BJ (cell line): ENCODE results near the gene PALLD. TPM values are rescaled to one million over a fixed set of nuclear protein-coding genes. Genes with fewer than 3 reads are reported as not detected.

Experiments
- CTCF ChIA-PET: fragments of 350-600 bp; formaldehyde crosslinking; extraction: SDS; loops from one replicate; lab custom pipeline; 2021; ENCODE audit warnings: antibody characterized with exemption, inconsistent platforms; lab: Yijun Ruan, JAX
- POLR2A ChIA-PET: fragments of 300-600 bp; sonication (Branson Sonifier 250); formaldehyde crosslinking; extraction: SDS; loops from one replicate; lab custom pipeline; 2021; ENCODE audit warnings: antibody characterized with exemption; lab: Charles Lee
- DNase-seq: peaks from one replicate; pipeline ENCODE4 v3.0.0-alpha.2; 2011; ENCODE audit warnings: low read depth
- H3K27me3 ChIP-seq: 2 replicates; pipeline ENCODE4 v1.6.0; 2011; ENCODE audit warnings: low read length; ENCODE audit not compliant: control insufficient read depth, insufficient read depth
- H3K36me3 ChIP-seq: 2 replicates; pipeline ENCODE4 v1.5.1; 2011; ENCODE audit warnings: low read length; ENCODE audit not compliant: control insufficient read depth, insufficient read depth
- H3K4me3 ChIP-seq: 2 replicates; pipeline ENCODE4 v1.5.1; 2011; ENCODE audit warnings: low read depth, mild to moderate bottlenecking, control low read depth, low read length
- CTCF ChIP-seq: IDR thresholded peaks from 2 replicates; pipeline ENCODE4 v1.5.1; 2011; ENCODE audit warnings: low read depth, mild to moderate bottlenecking, control low read depth, inconsistent platforms, low read length, moderate library complexity; ENCODE audit not compliant: insufficient read depth
- polyA plus RNA-seq: library from polyadenylated mRNA; depleted of rRNA; stranded (reverse); fragments of >200 nt; gene quantifications from 2 replicates; pipeline ENCODE4 v1.2.3, GENCODE V29; 2011

Gene PALLD
- polyA plus RNA-seq, 1 experiment, result 30.3 TPM

- DNase-seq, result no peak
- ChIA-PET CTCF (interaction anchor here (0.6 to 8.0 kb wide), 30 partner anchors 10 to 528 kb away, joined by 3 to 87 read pairs (median 4); no protein-coding TSS in a partner anchor), POLR2A (interaction anchor here (0.6 kb wide), 1 partner anchor 120 kb away, joined by 3 read pairs; no protein-coding TSS in a partner anchor)
- no peak for TF ChIP-seq CTCF
- Histone ChIP-seq H3K27me3 (no peaks in the 10 kb centered on the region), H3K36me3 (no peaks in the 10 kb centered on the region), H3K4me3 (no peak overlapping the region)
Observed at GRCh38 chr4:168711197-168712140, 214.6 kb downstream of the PALLD start.

GRCh38 chr4:168712316-168712890 lies 215.6 kb downstream of the PALLD start:
- no peaks in the 10 kb centered on the region for H3K27me3 ChIP-seq
- CTCF ChIA-PET, result interaction anchor here (0.6 to 8.0 kb wide), 7 partner anchors 10 to 208 kb away, joined by 3 to 87 read pairs (median 4); no protein-coding TSS in a partner anchor
- no peaks in the 10 kb centered on the region for H3K36me3 ChIP-seq
- TF ChIP-seq CTCF, result no peak
- POLR2A ChIA-PET, result no interaction called here
- DNase-seq, result no peak
- no peak overlapping the region for H3K4me3 ChIP-seq

- ChIA-PET POLR2A (no interaction called here), CTCF (interaction anchor here (1.7 to 8.0 kb wide), 2 partner anchors 136 to 207 kb away, joined by 3 to 87 read pairs; no protein-coding TSS in a partner anchor)
- Histone ChIP-seq H3K36me3 (no peaks in the 10 kb centered on the region), H3K27me3 (no peaks in the 10 kb centered on the region), H3K4me3 (no peak overlapping the region)
- no peak for TF ChIP-seq CTCF
- no peak for DNase-seq
Observed at GRCh38 chr4:168713253-168713652, 216.4 kb downstream of the PALLD start.

GRCh38 chr4:168715896-168716295 lies 219.0 kb downstream of the PALLD start:
- no peaks in the 10 kb centered on the region for H3K36me3 ChIP-seq
- no peak for TF ChIP-seq CTCF
- H3K4me3 ChIP-seq, result no peak overlapping the region
- ChIA-PET POLR2A (no interaction called here), CTCF (interaction anchor here (1.1 to 1.3 kb wide), 2 partner anchors 18 to 206 kb away, joined by 3 read pairs; no protein-coding TSS in a partner anchor)
- H3K27me3 ChIP-seq, result no peaks in the 10 kb centered on the region
- no peak for DNase-seq
